HG02852 (cell line): ENCODE measurements around the gene NTNG1.

Experiments used
- ATAC-seq: cut with Tn5 transposase; IDR thresholded peaks from one replicate; pipeline ENCODE4 v1.9.1; 2021; ENCODE audit warnings: mild to moderate bottlenecking, moderate library complexity; ENCODE audit not compliant: unreplicated experiment

The NTNG1 gene

DNA sequence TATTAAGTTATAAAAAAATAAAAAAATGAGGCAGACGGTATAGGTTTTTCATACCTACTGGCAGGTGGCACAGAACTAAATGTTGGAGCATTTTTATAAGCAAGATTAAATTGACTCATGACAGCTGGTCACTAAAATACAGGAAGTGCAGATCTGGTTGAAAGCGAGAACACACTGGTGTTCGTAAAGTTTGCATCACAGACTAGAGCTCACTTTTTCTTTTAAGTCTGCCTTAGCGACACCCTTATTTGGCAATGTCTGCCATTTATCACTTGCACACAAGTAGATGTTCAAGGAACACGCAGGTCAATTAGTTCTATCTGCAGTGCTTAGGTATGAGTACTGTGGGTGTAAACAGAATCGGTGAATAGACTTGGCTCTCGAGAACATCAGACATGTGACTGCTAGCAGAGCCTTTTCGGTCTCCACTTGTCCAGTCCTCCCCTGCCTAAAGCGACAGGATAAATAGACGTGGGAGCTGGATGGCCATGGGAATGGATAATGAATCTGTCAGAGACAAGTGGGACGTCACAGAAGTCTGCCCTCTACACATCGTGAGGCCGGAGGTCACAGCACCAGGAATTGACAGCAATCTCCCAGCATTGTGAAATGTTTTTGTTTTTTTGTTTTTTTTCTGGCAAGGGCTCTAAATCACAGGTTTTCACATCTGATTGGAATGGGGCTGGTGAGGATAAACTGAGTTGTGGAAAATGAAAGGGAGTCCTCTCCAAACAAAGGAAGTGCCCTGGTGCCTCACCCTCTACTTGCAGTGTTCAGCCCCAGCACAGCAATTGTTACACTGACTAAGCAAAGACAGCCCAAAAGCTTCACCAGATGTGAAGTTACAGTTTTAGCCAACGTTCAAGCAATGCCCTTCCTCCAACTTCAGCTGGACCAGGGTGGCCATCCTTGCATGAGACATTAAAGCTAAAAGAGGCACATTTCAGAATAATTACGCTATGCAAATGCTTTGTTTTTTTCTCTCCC is 248.9 kb downstream of the NTNG1 start:
- peak; percentile 73 for ATAC-seq

DNA sequence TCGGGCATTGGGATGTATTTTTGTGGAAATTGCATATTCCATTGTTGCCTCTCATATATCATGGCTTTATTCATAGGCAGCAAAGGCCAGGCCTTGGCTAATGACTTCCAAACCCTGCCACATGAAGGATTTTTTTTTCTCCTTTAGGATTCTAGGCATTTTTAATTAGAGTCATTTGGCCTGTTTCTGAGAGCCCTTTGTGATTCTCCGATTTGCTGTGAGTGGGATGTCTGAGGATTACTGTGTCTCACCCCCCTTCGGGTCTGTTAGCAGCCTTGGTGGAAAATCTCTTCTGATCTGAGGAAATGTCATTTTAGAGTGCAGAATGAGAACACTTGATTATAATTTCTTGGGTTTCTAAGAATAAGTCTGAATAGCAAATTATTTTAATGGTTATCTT is 253.5 kb downstream of the NTNG1 start:
- ATAC-seq = no peak

DNA sequence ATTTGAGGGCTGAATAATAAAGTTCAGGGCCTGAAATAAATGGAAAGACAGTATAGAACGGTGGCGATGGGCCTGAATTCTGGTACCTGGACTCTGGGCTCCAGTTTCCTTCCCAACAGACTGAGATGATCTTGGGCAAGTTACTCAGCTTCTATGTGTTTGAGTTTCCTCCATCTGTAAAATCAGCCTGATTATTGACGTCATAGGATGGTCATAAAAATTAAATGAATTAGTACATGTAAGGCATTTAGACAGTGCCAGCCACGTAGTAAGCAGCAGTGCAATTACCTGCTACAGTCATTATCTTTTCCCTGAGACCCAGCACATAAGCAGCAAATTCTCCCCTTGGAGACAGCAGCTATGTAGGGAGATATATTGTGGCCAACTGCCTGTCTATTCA is 260.9 kb downstream of the NTNG1 start:
- no peak for ATAC-seq

DNA sequence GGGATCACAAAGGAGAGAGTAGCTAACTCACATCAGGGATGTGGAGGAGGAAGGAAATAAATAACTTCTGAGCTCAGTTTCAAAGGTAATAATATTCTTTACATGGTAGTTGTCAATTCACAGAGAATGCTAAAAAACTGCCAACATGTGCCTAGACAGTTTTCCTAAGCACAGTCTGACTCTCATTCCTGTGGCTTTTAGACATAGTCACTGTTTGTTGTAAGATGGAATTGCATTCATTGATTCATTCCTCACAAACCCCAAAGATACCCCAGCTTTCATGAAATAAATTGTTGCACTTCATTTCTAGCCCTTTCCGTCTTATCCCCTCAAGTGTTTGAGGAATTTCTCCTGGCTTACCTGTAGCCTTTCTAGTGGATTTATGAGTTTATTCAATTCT is 263.9 kb downstream of the NTNG1 start:
- ATAC-seq = no peak

DNA sequence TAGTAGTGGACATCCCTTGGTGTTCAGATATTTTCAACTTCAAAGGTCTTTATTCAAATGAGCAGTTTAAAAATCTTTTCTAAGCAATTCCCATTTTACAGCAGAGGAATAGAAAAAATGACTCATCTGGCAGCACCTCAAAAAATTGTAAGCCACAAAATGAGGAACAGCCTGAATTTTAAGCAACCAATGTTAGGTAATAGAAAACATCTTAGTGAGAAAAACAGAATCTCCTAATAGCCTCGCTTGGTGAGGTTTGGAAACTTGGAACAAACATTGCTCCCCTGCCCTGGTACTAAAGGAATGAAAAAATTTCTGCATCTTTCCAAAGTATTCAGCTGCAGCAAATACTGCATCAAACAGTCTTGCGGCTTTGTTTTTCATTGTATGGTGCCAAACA is 264.4 kb downstream of the NTNG1 start:
- ATAC-seq = no peak

DNA sequence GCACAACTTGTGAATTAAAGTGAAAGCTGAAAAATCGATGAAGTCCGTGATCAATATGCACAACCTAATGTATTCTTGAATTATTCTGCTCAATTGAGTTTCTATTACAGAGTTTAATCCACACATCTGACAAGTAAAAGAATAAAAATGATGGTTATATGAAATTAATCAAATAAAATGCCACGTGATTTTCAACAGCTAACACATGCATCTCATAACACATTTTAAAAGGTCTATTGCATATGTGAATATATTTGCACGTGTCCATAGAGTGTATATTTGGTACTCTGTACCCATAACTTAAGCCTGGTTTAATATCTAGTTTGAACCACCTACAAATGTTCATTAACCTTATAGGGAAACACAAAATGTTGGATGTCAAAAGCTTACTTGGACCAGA is 266.2 kb downstream of the NTNG1 start:
- no peak for ATAC-seq

DNA sequence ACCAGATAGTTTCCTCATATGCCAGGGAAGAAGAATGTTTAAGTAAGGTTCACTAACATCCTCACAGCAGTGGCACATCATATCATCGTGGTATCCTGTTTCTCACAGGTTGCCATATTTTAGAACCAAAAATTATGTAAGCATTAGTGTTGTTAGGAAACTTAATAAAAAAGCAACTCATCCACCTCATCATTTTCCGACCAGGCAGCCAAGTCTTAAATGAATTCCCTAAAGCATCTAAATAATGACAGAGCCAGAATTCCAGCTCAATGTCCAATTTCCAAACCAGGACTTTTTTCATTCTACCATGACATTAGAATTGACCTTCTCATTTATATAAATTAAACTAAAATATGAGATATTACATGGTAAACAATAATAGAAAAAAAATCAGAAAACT is 272.7 kb downstream of the NTNG1 start:
- no peak for ATAC-seq

DNA sequence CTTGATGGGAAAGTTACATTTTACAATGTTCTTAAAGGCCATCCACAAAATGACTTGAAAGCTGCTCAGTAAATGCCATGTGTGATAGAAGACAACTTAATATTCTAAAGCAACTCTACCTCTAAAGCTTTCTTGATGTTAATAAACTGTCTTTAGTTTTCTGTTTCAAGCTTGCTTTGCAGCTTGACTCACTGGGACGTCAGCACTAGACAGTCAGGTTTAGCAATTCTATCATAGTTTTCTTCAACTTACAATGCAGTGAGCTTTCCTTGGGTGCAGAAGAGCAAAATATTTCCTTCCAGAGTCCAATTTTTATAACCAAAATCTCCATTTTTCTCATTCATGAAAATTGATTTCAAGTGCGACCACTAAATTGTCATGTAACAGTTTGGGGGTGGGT is 273.1 kb downstream of the NTNG1 start:
- ATAC-seq = no peak

DNA sequence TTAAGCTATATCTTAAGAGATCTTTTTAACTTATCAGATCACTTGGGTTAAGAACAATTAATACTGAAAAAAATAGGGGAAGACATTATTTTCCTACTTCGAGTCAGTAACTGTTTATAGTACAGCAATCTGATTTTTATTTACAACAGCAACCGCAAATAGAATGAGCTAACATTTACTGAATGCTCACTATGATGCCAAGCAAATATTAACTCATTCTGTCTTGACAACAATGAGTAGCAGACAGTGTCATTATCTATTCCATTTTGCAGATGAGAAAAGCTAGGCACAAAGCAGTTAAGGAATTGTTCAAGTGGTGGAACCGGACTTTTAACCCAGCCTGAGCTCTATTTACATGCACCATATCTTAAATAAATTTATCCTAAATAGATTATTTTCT is 273.7 kb downstream of the NTNG1 start:
- no peak for ATAC-seq

DNA sequence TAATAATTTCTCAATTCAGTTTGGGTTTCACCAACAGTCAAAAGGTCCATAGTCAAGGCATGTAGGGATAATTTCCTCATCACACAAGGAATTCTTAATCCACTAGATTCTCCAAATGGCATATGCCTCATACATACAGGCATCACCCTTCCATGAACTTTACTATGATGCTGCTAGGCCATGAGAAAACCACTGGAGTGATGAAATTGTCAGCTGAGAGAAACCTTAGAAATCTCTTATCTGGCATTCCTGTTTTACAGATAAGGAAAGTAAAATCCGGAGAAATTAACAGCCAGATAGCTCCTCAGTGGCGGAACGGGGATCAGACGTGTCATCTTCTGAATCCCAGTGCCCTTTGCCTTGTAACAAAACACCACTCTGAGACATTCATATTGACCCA is 274.4 kb downstream of the NTNG1 start:
- no peak for ATAC-seq

DNA sequence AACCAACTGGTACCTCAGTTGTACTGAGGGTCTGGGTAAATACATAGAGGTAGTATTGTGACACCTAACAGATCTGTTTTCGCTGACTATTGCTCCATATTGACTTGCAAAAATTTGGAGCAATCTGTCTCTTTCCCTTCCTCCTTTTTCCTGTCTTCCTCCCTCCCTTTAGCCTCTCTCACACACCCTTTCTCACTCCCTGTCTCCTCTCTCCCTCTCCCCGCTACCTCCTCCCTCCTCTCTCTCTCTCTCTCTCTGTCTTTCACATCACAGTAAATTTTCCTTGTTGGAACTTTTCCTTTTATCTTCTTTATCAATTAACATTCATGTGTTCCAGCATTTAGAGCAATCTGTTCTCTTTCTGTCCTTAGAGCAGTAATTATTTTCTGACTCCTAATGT is 278.2 kb downstream of the NTNG1 start:
- no peak for ATAC-seq

DNA sequence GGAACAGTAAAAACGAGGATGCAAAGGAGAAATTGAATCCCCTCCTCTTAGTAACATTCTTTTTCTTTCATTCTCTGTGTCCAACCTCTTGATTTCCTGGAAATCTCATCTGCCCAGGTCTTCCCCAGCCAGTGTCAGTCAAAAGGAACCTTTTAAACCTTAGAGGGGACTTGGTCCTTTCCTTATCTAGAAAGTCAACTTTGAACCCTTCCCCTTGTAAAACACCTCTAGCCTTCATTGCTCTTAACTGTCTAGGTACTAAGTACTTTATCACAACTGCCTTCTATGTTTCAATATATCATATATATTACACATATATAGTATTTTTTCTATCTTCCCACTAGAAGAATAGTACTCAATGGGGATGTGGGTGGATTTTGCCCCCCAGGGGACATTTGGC is 282.1 kb downstream of the NTNG1 start:
- no peak for ATAC-seq

DNA sequence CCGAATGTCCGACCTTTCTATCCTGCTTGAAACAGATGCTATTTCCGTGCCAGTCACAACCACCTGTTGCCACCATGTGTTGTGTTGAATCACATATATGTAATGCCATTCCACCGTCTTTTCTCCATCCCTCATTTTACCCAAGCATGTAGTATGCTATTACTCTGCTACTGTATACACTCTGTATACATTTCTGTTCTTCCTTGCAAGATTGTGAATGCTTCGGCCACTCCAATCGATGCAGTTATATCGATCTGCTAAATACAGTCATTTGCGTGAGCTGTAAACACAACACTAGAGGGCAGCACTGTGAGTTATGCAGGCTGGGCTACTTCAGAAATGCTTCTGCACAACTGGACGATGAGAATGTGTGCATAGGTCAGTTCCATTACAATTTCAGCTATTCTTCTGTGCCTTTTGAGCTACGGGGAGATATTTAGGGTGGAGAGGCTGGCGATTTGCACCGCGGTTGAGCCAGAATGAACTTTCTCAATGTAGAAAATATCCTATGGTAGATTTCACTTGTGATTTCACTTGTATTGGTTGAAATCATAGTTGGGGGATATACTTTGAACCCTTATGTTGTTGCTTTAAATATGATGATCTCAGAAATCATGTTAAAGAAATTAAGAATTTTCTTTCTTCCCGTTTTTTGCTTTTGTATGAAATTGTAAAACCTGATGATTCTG is 289.8 kb downstream of the NTNG1 start:
- ATAC-seq = peak; percentile 83

DNA sequence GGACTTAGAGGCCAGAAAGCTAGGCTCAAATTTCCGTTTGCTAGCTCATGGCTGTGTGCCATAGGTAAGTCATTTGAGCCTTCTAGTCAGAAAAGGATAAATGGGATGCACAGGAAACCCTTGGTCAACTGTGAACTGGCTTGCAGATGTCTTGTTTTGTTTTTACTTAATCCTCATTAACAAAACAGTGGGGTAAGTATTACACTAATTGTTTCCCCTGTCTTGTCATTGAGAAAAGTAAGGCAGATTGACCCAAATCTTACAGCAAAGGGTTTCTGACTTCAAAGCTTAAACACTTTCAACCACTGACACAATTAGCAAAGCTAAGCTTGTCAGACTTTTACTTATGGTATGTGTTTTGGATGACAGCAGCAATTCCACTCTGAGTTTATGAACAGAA is 291.3 kb downstream of the NTNG1 start:
- no peak for ATAC-seq

DNA sequence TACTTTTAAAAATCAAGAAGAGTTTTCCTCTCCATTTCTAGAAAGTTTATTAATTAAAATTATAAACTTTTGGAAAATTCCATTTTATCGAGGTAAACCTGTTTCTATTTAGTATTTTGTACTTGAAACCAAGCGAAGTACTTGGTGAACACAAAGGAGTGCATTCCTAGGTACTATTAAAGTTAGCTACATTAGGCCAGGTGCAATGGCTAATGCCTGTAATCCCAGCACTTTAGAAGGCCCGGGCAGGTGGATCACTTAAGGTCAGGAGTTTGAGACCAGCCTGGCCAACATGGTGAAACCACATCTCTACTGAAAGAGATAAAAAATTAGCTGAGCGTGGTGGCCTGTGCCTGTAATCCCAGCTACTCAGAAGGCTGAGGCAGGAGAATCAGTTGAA is 292.2 kb downstream of the NTNG1 start:
- no peak for ATAC-seq

DNA sequence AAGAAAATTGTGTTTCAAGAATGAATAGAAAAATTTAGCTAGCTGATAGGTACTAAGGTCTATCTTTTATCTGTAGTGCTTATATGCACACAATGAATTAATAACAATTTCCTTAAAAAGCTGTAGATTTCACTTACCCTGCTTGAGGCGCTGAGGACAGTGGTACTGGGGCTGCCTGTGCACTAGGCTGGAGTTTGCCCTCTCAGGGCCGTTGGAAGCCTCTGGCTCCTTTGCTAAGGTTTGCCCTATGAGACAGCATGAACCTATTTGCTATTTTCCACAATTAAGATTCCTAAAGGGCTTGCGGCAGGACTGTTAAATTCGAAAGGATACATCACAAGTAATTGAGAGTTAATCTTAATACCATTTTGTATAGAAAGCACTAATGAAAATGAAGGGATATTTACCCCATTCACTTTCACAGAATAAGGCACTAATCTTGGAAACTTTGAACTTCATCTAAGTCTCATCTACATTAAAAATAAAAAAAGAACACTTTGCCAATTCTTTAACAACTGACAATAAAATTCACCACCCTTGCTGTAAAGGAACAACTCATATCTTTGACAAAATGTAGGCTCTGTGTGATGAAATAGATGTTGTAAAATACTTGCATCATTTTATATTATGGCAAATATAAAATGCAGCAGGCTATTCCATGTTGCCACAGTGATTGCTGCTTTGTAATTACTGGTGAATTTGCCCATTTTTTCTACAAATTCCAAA is 293.0 kb downstream of the NTNG1 start:
- ATAC-seq = no peak

DNA sequence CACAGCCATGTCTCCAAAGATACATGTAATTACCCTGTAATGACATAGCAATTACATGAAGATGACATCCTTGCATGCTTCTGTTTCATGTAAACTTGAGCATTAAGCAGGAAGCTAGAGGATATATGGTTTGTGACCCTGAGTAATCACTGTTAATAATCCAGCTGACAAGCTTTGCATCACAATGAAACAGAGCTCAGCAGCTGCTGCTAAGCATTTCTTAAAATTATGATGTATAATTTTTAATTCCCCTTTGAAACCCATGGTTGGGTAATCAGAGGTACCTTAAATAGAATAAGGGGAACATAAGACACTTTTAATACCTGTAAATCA is 293.5 kb downstream of the NTNG1 start:
- ATAC-seq = no peak

DNA sequence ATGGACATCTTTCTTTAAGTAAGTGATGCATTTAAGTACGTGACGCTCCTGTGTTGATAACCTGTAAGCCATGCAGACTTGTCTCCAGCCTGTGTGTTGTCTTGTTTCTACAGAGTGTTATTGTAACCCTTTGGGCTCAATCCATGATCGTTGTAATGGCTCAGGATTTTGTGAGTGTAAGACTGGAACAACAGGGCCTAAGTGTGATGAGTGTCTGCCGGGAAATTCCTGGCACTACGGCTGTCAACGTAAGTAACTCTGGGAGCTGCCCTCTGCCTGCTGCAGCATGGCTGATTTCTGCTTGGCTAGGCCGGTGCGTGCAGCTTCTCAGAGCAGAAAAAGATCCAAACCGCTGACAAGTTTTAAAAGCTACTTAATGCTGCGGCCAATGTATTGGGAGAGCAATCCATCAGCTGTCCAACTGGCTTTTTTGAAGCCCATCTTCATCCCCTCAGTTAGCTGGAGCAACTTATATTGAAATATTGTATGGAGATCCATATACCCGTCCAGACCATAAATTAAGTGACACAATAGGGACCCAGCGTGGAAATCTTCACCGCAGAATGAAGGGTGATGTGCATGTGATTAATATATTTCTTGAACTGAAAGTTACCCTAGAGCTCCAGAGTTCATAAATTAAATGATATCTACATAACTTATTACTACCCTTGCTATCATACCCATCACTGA is 295.9 kb downstream of the NTNG1 start:
- ATAC-seq = no peak

DNA sequence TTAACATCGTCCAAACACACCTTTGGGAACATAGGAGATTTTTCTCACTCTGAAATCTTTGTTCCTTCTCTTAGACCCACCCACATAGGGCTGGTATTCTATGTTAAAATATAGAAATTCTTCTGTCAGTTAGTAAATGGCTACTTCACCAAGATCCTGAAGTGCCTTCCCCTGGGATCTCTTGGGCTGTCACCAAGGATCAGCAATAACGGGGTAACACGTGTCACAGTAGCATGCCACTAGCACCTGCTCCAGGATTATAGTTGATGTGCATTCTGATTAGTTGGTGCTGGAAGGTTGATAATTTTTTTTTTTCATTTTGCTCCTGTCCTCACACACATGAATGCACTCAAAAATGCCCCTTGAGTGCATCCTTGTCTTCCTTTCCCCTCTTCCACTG is 298.7 kb downstream of the NTNG1 start:
- no peak for ATAC-seq

DNA sequence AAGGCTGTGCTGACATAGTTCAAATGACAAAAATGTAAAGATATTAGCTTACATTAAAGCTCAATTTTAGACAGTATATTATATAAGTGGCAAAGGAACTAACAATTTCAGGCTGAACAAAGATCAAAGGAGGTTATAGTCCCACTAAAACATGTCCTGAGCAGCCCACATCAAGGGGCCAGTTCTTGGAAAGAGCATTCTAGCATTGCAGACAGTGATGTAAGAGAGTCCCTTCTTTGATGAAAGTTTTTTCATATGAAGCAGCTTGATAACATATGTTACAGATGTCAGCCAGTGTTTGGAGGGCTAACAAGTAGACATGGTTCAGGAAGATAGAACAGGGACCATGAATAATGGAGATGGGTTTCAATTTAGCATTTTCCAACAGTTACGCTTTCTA is 301.7 kb downstream of the NTNG1 start:
- ATAC-seq = no peak

DNA sequence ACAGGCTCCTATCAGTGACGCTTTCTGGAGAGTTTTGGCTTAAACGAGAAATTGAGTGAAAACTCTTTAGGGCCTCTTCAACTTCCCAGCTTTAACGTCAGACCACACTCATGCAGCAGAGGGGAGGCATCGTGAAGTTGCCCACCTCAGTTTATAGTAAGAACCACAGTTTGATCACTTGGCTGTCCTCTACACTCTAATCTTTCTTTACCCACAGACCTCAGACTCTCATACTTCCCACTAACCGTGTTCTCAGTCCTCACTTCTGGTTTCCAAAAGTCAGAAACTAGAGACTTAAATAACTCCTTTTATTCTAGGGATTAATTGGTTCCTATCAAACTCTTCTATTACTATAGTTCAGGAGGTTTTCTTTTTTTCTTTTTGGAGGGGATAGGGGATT is 302.2 kb downstream of the NTNG1 start:
- peak; percentile 50 for ATAC-seq
